ENCODE measurements around the gene BCAP29. TPM values are rescaled to one million over a fixed set of nuclear protein-coding genes. Genes with fewer than 3 reads are reported as not detected.
"Not testable (repeated sequence)": the region's sequence is repeated elsewhere in the genome, so short reads cannot be mapped to it uniquely, and the experiment has no call there.

The BCAP29 gene
- total and polyA plus RNA-seq, 2 donors (not counting 3 experiments of a cell fraction or from before 2014, with no cell fraction given): 122 to 162 TPM

GRCh38 chr7:107638594-107638993 lies 58.5 kb downstream of the BCAP29 start:
- Histone ChIP-seq H3K27ac (ENCODE audit: insufficient read depth, low read depth, low read length) (no peak overlapping the region), H3K9me3 (replicated peaks; ENCODE audit: control insufficient read depth, insufficient read depth, low read length) (no peaks in the 10 kb centered on the region), H2AFZ (ENCODE audit: low read depth, low read length) (no peak overlapping the region), H3K79me2 (ENCODE audit: control insufficient read depth, insufficient read depth, low read length) (no peaks in the 10 kb centered on the region), H3K27me3 (ENCODE audit: control insufficient read depth in 2 of 2, insufficient read depth in 2 of 2, low read length in 2 of 2) (no peaks in the 10 kb centered on the region), H3K4me1 (ENCODE audit: control insufficient read depth, extremely low read depth, insufficient read depth, low read length) (peaks cover 1% of the 10 kb centered on the region), H3K36me3 (ENCODE audit: control insufficient read depth in 2 of 2, extremely low read depth in 1 of 2, insufficient read depth in 2 of 2, low read length in 2 of 2) (no peaks in the 10 kb centered on the region), H3K9me1 (replicated peaks; ENCODE audit: control insufficient read depth, extremely low read depth, insufficient read depth, low read length) (no peaks in the 10 kb centered on the region), H3K9ac (replicated peaks; ENCODE audit: extremely low read depth, insufficient read depth, low read length) (no peak overlapping the region), H3K4me3 (replicated peaks in 1 of 3; ENCODE audit: insufficient read depth in 1 of 3, low read depth in 1 of 3, low read length in 3 of 3) (no peak overlapping the region), H4K20me1 (replicated peaks; ENCODE audit: control insufficient read depth, extremely low read depth, insufficient read depth, low read length) (no peaks in the 10 kb centered on the region), H3K4me2 (ENCODE audit: insufficient read depth, low read length) (no peak overlapping the region)
- TF ChIP-seq JUN (IDR thresholded peaks at IDR 0.05; ENCODE audit: borderline replicate concordance, insufficient read depth, insufficient read length, low read depth) (no peak), GATA2 (IDR thresholded peaks at IDR 0.05; ENCODE audit: insufficient read depth, insufficient read length, low read depth, low read length) (no peak), CTCF (IDR thresholded peaks at IDR 0.05; ENCODE audit: extremely low read depth in 1 of 2, insufficient read depth in 1 of 2, low read depth in 1 of 2, low read length in 2 of 2) (no peak), POLR2AphosphoS5 (IDR thresholded peaks at IDR 0.05; ENCODE audit: insufficient read depth, low read depth, low read length) (no peak)
- dilution Hi-C loops (cut with MboI; ENCODE audit: extremely low pct_ligation_motif_present, low sequenced_read_pairs): no loop called here
- ChIA-PET POLR2A (no interaction called here), CTCF (interaction anchor here (1.1 kb wide), 1 partner anchor 236 kb away, joined by 5 read pairs; no protein-coding TSS in a partner anchor)
- intact Hi-C loops (cut with micrococcal nuclease): no loop called here
- DNase-seq (ENCODE audit: low read depth, low spot score) (no peak), FAIRE-seq (no peak)
- BruUV-seq (replicated peaks): no TSS peak

GRCh38 chr7:107639070-107639469 lies 59.0 kb downstream of the BCAP29 start:
- intact Hi-C loops (cut with micrococcal nuclease); H3K4me1 ChIP-seq (ENCODE audit: control insufficient read depth, extremely low read depth, insufficient read depth, low read length); DNase-seq (ENCODE audit: low read depth, low spot score); H3K36me3 ChIP-seq (ENCODE audit: control insufficient read depth in 2 of 2, extremely low read depth in 1 of 2, insufficient read depth in 2 of 2, low read length in 2 of 2); H3K9me1 ChIP-seq (replicated peaks; ENCODE audit: control insufficient read depth, extremely low read depth, insufficient read depth, low read length); dilution Hi-C loops (cut with MboI; ENCODE audit: extremely low pct_ligation_motif_present, low sequenced_read_pairs); H3K9me3 ChIP-seq (replicated peaks; ENCODE audit: control insufficient read depth, insufficient read depth, low read length); H3K27me3 ChIP-seq (ENCODE audit: control insufficient read depth in 2 of 2, insufficient read depth in 2 of 2, low read length in 2 of 2); H3K27ac ChIP-seq (ENCODE audit: insufficient read depth, low read depth, low read length); H3K4me2 ChIP-seq (ENCODE audit: insufficient read depth, low read length); H3K9ac ChIP-seq (replicated peaks; ENCODE audit: extremely low read depth, insufficient read depth, low read length); FAIRE-seq; POLR2A ChIA-PET; H3K79me2 ChIP-seq (ENCODE audit: control insufficient read depth, insufficient read depth, low read length); H2AFZ ChIP-seq (ENCODE audit: low read depth, low read length); H3K4me3 ChIP-seq (replicated peaks in 1 of 3; ENCODE audit: insufficient read depth in 1 of 3, low read depth in 1 of 3, low read length in 3 of 3); H4K20me1 ChIP-seq (replicated peaks; ENCODE audit: control insufficient read depth, extremely low read depth, insufficient read depth, low read length); BruUV-seq (replicated peaks): not testable (repeated sequence)
- CTCF ChIA-PET: interaction anchor here (1.1 kb wide), 1 partner anchor 236 kb away, joined by 5 read pairs; no protein-coding TSS in a partner anchor

Measured in endothelial cell of umbilical vein (primary cell).